Neuronal stem cell (in vitro differentiated cells): ENCODE measurements around the gene KRTAP4-6.
"Not testable (repeated sequence)": the region's sequence is repeated elsewhere in the genome, so short reads cannot be mapped to it uniquely, and the experiment has no call there.

Experiments
- DNase-seq: peaks from one replicate; pipeline ENCODE4 v3.0.0-alpha.2; 2013; ENCODE audit warnings: low spot score
- H2AFZ ChIP-seq: one replicate; pipeline ENCODE4 v1.6.1; 2013; ENCODE audit warnings: mild to moderate bottlenecking, low read length, inconsistent platforms
- H2AK5ac ChIP-seq: 2 replicates; pipeline ENCODE4 v1.6.1; 2013; ENCODE audit warnings: low read depth, mild to moderate bottlenecking, inconsistent platforms, low read length, moderate library complexity, mixed read lengths
- H2BK120ac ChIP-seq: 2 replicates; pipeline ENCODE4 v1.6.1; 2013; ENCODE audit warnings: low read depth, mild to moderate bottlenecking, inconsistent platforms, low read length, moderate library complexity, mixed read lengths
- H2BK12ac ChIP-seq: one replicate; pipeline ENCODE4 v1.6.1; 2013; ENCODE audit warnings: low read length, inconsistent platforms
- H2BK15ac ChIP-seq: 2 replicates; pipeline ENCODE4 v1.6.1; 2013; ENCODE audit warnings: mild to moderate bottlenecking, low read length, inconsistent platforms, mixed read lengths
- H2BK5ac ChIP-seq: one replicate; pipeline ENCODE4 v1.6.1; 2013; ENCODE audit warnings: inconsistent platforms, mild to moderate bottlenecking, low read length, moderate library complexity
- H3K14ac ChIP-seq: one replicate; pipeline ENCODE4 v1.6.1; 2013; ENCODE audit warnings: low read length, inconsistent platforms
- H3K18ac ChIP-seq: 2 replicates; pipeline ENCODE4 v1.6.1; 2013; ENCODE audit warnings: low read length, inconsistent platforms
- H3K23ac ChIP-seq: 2 replicates; pipeline ENCODE4 v1.6.1; 2013; ENCODE audit warnings: low read depth, mild to moderate bottlenecking, mixed read lengths, low read length, inconsistent platforms; ENCODE audit not compliant: poor library complexity
- H3K27ac ChIP-seq: replicated peaks from 3 replicates; pipeline ENCODE4 v1.5.1; 2013; ENCODE audit warnings: low read length, inconsistent platforms
- H3K27me3 ChIP-seq, 3 experiments: 2 replicates each; pipeline ENCODE4 v1.6.1; 2013; ENCODE audit warnings: low read length in 3 of 3, mild to moderate bottlenecking in 2 of 3, inconsistent platforms in 1 of 3, low read depth in 1 of 3, mixed read lengths in 1 of 3, moderate library complexity in 1 of 3; ENCODE audit not compliant: control insufficient read depth in 3 of 3, insufficient read depth in 3 of 3
- H3K36me3 ChIP-seq, 2 donors: replicated peaks in 1 of 2; 2 replicates each; pipeline ENCODE4 v1.6.1; 2013; ENCODE audit warnings: low read length in 2 of 2; ENCODE audit not compliant: control insufficient read depth in 2 of 2, insufficient read depth in 2 of 2
- H3K4ac ChIP-seq: 2 replicates; pipeline ENCODE4 v1.6.1; 2013; ENCODE audit warnings: inconsistent platforms, mild to moderate bottlenecking, low read length, moderate library complexity
- H3K4me1 ChIP-seq, 2 donors: 1 replicate in 1 of 2; 2 replicates in 1 of 2; pipeline ENCODE4 v1.6.1; 2013; ENCODE audit warnings: low read length in 2 of 2, low read depth in 1 of 2; ENCODE audit not compliant: control insufficient read depth in 2 of 2, insufficient read depth in 1 of 2
- H3K4me2 ChIP-seq: one replicate; pipeline ENCODE4 v1.6.1; 2013; ENCODE audit warnings: mild to moderate bottlenecking, low read length, inconsistent platforms; ENCODE audit not compliant: insufficient read depth, poor library complexity, severe bottlenecking
- H3K4me3 ChIP-seq, 2 donors: 2 replicates each; pipeline ENCODE4 v1.5.1; 2013; ENCODE audit warnings: low read length in 2 of 2, mild to moderate bottlenecking in 2 of 2, inconsistent platforms in 1 of 2, moderate library complexity in 1 of 2
- H3K79me1 ChIP-seq: one replicate; pipeline ENCODE4 v1.6.1; 2013; ENCODE audit warnings: low read depth, mild to moderate bottlenecking, inconsistent platforms, low read length, moderate library complexity
- H3K9ac ChIP-seq: one replicate; pipeline ENCODE4 v1.6.1; 2013; ENCODE audit warnings: mild to moderate bottlenecking, low read depth, low read length, inconsistent platforms; ENCODE audit not compliant: poor library complexity
- H3K9me3 ChIP-seq, 2 donors: replicated peaks in 1 of 2; 2 replicates each; pipeline versions ENCODE3 to v1.6.1; 2013; ENCODE audit warnings: low read length in 2 of 2, mild to moderate bottlenecking in 2 of 2, inconsistent platforms in 1 of 2, low read depth in 1 of 2, mixed read lengths in 1 of 2, moderate library complexity in 1 of 2; ENCODE audit not compliant: control insufficient read depth in 2 of 2, insufficient read depth in 1 of 2
- H4K8ac ChIP-seq: one replicate; pipeline ENCODE4 v1.6.1; 2013; ENCODE audit warnings: low read depth, mild to moderate bottlenecking, inconsistent platforms, low read length, moderate library complexity
- H4K91ac ChIP-seq: one replicate; pipeline ENCODE4 v1.6.1; 2013; ENCODE audit warnings: low read length, low read depth, mild to moderate bottlenecking, inconsistent platforms; ENCODE audit not compliant: poor library complexity
- WGBS, 2 donors: extraction: QIAGEN DNeasy Blood & Tissue Kit; methylation state at CpG; one replicate each; pipeline ENCODE4 v1.1.7; 2013; ENCODE audit warnings: missing lambda C conversion rate in 2 of 2, mixed read lengths in 1 of 2; ENCODE audit not compliant: insufficient read length in 2 of 2, insufficient replicate concordance in 1 of 2; ENCODE audit errors: extremely low coverage in 2 of 2; 5-methylcytosine and 5-hydroxymethylcytosine counted together

Gene KRTAP4-6

DNA sequence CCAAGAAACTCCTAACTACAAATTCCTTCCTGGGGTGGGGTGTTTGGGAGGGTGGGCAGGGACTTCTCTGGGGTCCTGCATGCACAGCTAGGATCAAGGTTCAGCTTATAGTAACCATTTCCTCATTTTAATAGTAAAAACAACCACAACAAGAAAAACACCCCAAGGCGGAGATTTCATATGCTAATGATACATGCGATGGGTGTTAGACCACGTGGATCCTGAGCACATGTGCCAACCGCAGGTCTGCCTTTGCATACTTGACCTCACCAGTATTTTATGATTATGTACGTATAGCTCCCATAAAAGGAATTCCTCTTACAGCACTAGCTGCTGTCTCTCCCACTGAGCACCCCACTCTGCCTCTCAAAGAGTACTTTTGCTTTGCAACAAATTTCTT is 24.0 kb downstream of the KRTAP4-6 start:
- Histone ChIP-seq H3K9me3 (peaks cover 0 to 4% of the 10 kb centered on the region in 2 donors), H3K4me2 (no peak overlapping the region), H2BK12ac (no peak overlapping the region), H2BK120ac (no peak overlapping the region), H4K8ac (no peak overlapping the region), H2AK5ac (no peak overlapping the region), H2AFZ (no peak overlapping the region), H3K23ac (no peak overlapping the region), H3K14ac (no peak overlapping the region), H3K18ac (no peak overlapping the region), H3K4me1 (no peaks in the 10 kb centered on the region), H3K36me3 (no peaks in the 10 kb centered on the region), H3K9ac (no peak overlapping the region), H2BK15ac (no peak overlapping the region), H3K4me3 (no peak overlapping the region), H3K4ac (no peak overlapping the region), H4K91ac (no peak overlapping the region), H3K27me3 (peaks cover 0 to 3% (median 0%) of the 10 kb centered on the region in 3 experiments), H2BK5ac (no peak overlapping the region), H3K27ac (no peak overlapping the region), H3K79me1 (no peaks in the 10 kb centered on the region)
- WGBS, 2 donors: no CpG with 5 or more reads among the region's 5 CpGs
- DNase-seq: no peak

DNA sequence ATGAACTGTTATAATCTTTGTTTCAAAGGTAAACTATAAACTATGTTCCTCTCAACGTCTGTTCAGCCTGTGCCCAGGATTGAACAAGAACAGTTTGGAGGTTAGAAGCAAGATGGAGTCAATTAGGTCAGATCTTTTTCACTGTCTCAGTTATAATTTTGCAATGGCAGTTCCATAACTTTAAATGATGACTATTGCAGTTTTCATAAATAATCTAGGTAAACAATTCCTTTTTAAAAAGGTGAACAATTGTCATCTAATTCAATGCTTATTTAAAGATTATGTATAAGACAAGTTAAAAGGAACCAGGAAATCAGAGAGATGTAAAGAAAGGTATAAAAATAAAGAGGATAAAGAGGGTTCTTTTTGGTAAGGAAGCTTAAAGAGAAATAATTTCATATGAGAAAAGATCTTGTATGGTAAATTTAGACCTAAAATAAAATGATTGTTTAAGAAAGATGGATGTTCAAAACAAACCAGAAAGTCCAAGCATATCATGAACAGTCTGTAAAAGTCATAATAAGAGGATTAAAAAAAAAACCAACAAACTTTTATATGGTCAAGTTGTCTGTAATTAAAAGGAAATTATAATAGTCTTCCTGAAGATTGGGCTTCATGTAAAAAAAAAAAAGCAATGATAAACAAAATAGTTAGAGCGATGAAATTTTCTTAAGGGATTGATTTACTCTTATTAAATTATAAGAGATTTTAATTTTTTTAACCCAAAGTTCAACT is 29.0 kb downstream of the KRTAP4-6 start:
- no peak overlapping the region for H3K4me3 ChIP-seq
- H4K91ac ChIP-seq: no peak overlapping the region
- no peak for DNase-seq
- no peak overlapping the region for H3K14ac ChIP-seq
- no peak overlapping the region for H4K8ac ChIP-seq
- H3K4ac ChIP-seq: no peak overlapping the region
- peaks cover 0 to 4% of the 10 kb centered on the region in 2 donors for H3K9me3 ChIP-seq
- H3K79me1 ChIP-seq: no peaks in the 10 kb centered on the region
- no peak overlapping the region for H2BK5ac ChIP-seq
- peaks cover 0 to 3% (median 0%) of the 10 kb centered on the region in 3 experiments for H3K27me3 ChIP-seq
- no peak overlapping the region for H3K18ac ChIP-seq
- H3K27ac ChIP-seq: no peak overlapping the region
- H2AK5ac ChIP-seq: no peak overlapping the region
- no peak overlapping the region for H3K9ac ChIP-seq
- H3K36me3 ChIP-seq: no peaks in the 10 kb centered on the region
- no peak overlapping the region for H3K4me2 ChIP-seq
- H2AFZ ChIP-seq: no peak overlapping the region
- no peak overlapping the region for H2BK15ac ChIP-seq
- H2BK120ac ChIP-seq: no peak overlapping the region
- H3K23ac ChIP-seq: no peak overlapping the region
- no peak overlapping the region for H2BK12ac ChIP-seq
- H3K4me1 ChIP-seq: no peaks in the 10 kb centered on the region
- no CpG with 5 or more reads among the region's 2 CpGs for WGBS, 2 donors

DNA sequence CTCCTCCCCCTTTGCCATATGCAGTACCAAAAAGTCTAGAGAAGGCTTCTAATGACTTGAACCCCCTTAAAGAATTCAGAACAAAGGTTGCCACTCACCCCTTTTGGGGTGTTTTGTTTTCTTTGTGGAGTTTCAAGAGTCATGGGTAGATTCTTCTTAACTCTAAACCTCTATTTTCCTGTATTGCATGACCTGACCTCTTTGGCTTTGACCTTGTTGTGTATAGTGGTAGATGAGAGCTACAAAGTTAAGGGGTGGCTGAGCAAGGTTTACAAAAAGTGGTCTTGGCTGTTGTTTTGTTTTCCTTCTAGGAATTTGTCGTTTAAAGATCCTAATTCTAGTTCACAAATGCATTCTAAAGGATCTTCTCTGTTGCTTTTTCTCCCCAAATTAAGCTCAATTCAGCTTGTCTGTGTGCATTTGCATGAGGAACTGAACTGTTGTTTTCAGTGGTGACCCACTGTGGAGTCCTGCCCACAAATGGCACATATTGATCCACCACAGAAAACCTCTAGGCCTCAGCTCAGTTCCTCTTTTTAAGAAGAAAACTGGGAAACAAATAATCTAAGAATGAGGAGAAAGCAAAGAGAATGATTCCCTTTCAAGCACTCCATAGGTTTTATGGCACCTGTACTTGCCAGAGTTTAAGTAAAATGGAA is 31.5 kb downstream of the KRTAP4-6 start:
- H2AFZ ChIP-seq, H2BK15ac ChIP-seq, H3K27ac ChIP-seq, H2BK5ac ChIP-seq, H3K4me1 ChIP-seq, H3K4me3 ChIP-seq, H3K4ac ChIP-seq, H3K14ac ChIP-seq, H3K9ac ChIP-seq, H3K27me3 ChIP-seq, H3K23ac ChIP-seq, H2AK5ac ChIP-seq, H4K8ac ChIP-seq, H3K18ac ChIP-seq, H4K91ac ChIP-seq, H3K9me3 ChIP-seq, H2BK12ac ChIP-seq, H3K36me3 ChIP-seq, H3K4me2 ChIP-seq, DNase-seq, H3K79me1 ChIP-seq, H2BK120ac ChIP-seq: not testable (repeated sequence)
- WGBS, 2 donors: no CpG with 5 or more reads among the region's 1 CpG

DNA sequence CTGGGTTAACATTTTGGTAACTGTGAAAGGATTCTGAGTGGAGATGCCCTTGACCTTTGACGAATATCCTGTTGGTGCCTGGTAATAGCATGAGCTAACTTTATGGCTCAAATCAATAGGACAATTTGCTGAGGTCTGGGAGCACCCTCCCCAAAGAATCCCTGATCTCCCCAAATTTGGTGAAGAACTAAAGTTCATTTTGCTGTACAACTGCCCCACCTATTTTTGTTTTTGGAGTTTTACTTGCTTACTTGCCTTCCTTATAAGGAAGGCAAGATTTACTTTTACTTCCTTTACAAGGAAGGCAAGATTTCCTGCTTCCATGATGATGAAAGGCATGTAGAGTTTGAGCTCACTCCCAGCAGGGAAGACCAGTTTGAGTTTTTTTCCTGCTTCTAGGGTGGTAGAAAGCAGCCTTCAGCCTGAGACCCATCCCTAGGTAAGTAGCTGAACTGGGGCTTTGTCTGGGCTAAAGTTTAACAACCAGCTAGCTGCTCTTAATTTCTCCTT is 32.3 kb downstream of the KRTAP4-6 start:
- Histone ChIP-seq H4K91ac (no peak overlapping the region), H2BK12ac (no peak overlapping the region), H3K14ac (no peak overlapping the region), H2BK15ac (no peak overlapping the region), H3K23ac (no peak overlapping the region), H3K9me3 (no peaks in the 10 kb centered on the region), H3K27ac (no peak overlapping the region), H2AK5ac (no peak overlapping the region), H3K79me1 (no peaks in the 10 kb centered on the region), H3K18ac (no peak overlapping the region), H3K9ac (no peak overlapping the region), H3K4me2 (no peak overlapping the region), H3K27me3 (no peaks in the 10 kb centered on the region), H3K36me3 (no peaks in the 10 kb centered on the region), H4K8ac (no peak overlapping the region), H2BK5ac (no peak overlapping the region), H3K4ac (no peak overlapping the region), H3K4me3 (no peak overlapping the region), H2AFZ (no peak overlapping the region), H3K4me1 (no peaks in the 10 kb centered on the region), H2BK120ac (no peak overlapping the region)
- DNase-seq: no peak
- no CpG with 5 or more reads among the region's 1 CpG for WGBS, 2 donors
